ENCODE data around the gene PKN1. TPM values are rescaled to one million over a fixed set of nuclear protein-coding genes. Genes with fewer than 3 reads are reported as not detected.
"Not testable (repeated sequence)": the region's sequence is repeated elsewhere in the genome, so short reads cannot be mapped to it uniquely, and the experiment has no call there.

The PKN1 gene
- total RNA-seq, 1 donor from 2014 or later: 68.3 TPM

DNA sequence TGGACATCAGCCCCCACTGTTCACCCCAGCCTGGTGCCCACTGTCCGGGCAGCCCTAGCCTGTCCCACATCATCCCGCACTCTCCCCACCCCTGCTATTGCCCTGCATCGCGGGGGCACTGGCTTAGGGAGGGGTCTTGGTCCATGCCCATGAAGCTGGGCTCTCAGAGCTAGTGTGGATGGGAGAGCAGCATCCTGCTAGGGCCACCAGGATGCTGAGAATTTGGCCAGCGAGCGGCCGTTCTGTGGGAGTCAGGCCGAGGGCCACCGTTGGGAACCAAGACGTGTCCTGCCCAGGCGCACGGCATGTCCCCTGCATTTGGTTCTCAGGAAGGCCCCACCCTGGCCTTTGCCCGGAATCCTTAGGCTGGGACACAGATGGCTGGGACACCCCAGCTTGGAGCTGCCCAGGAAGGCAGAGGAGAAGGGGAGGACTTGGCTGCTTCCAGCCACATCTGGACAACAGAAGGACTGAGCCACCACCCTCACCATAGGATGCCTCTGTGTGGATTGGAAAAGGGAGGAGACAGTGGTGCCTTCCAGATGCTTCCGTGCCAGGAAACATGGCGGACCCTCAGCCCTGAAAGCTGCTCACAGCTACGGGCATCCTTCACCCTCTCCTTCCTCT, 37.3 kb upstream of the PKN1 start:
- DNase-seq (ENCODE audit: low read depth): no peak
- Mint-ChIP-seq H3K27me3 (ENCODE audit: low read depth, unreplicated experiment) (peaks cover 3% of the 10 kb centered on the region), H3K4me1 (ENCODE audit: low read depth, unreplicated experiment) (peaks cover 3% of the 10 kb centered on the region), H3K36me3 (ENCODE audit: low read depth, unreplicated experiment) (no peaks in the 10 kb centered on the region), H3K27ac (ENCODE audit: unreplicated experiment) (no peak overlapping the region), H3K9me3 (ENCODE audit: unreplicated experiment) (no peaks in the 10 kb centered on the region), H3K4me3 (ENCODE audit: unreplicated experiment) (no peak overlapping the region)
- H2AFZ ChIP-seq (ENCODE audit: low read depth, low read length): no peak overlapping the region
- no peak overlapping the region for H3K4me2 ChIP-seq (ENCODE audit: low read length)
- H4K20me1 ChIP-seq (ENCODE audit: insufficient read depth, low read length): no peaks in the 10 kb centered on the region
- no peak for TF ChIP-seq EZH2 (IDR thresholded peaks at IDR 0.05; ENCODE audit: insufficient read depth, low read length)
- TF ChIP-seq, protein P1, sequence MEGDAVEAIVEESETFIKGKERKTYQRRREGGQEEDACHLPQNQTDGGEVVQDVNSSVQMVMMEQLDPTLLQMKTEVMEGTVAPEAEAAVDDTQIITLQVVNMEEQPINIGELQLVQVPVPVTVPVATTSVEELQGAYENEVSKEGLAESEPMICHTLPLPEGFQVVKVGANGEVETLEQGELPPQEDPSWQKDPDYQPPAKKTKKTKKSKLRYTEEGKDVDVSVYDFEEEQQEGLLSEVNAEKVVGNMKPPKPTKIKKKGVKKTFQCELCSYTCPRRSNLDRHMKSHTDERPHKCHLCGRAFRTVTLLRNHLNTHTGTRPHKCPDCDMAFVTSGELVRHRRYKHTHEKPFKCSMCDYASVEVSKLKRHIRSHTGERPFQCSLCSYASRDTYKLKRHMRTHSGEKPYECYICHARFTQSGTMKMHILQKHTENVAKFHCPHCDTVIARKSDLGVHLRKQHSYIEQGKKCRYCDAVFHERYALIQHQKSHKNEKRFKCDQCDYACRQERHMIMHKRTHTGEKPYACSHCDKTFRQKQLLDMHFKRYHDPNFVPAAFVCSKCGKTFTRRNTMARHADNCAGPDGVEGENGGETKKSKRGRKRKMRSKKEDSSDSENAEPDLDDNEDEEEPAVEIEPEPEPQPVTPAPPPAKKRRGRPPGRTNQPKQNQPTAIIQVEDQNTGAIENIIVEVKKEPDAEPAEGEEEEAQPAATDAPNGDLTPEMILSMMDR (IDR thresholded peaks at IDR 0.05; ENCODE audit: insufficient read depth, low read depth, low read length): no peak
- H3K27me3 ChIP-seq (ENCODE audit: insufficient read depth, low read length): no peaks in the 10 kb centered on the region
- peaks cover 3% of the 10 kb centered on the region for H3K4me1 ChIP-seq (ENCODE audit: insufficient read depth, low read length)
- H3K4me3 ChIP-seq (ENCODE audit: insufficient read depth, low read depth, low read length): no peak overlapping the region
- H3K9ac ChIP-seq (ENCODE audit: low read length): no peak overlapping the region
- no peak for FAIRE-seq
- H3K9me3 ChIP-seq (ENCODE audit: insufficient read depth, low read depth, low read length): no peaks in the 10 kb centered on the region
- H3K27ac ChIP-seq (ENCODE audit: low read depth, low read length): no peak overlapping the region
- H3K79me2 ChIP-seq (ENCODE audit: insufficient read depth, low read length): no peaks in the 10 kb centered on the region
- H3K36me3 ChIP-seq (ENCODE audit: insufficient read depth, low read length): no peaks in the 10 kb centered on the region

DNA sequence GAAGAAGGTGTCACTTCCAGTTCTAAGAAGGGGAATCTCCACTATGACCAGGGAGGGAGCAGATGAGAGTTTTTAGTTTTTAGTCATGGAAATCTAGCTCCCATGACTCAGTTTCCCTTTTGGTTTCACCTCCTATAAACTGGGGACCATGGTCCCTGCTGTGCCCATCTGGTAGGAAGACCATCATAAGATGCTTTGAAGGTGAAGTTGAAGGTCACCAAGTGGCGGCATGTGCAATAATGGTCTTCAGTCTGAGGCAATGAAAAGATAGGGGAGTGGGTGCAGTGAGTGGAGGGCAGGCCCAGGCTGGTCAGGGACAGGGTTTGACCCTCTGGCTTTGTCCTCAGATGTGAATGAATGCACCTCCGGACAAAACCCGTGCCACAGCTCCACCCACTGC, 36.4 kb upstream of the PKN1 start:
- H3K36me3 ChIP-seq (ENCODE audit: insufficient read depth, low read length); H3K9me3 Mint-ChIP-seq (ENCODE audit: unreplicated experiment); H3K4me1 Mint-ChIP-seq (ENCODE audit: low read depth, unreplicated experiment); DNase-seq (ENCODE audit: low read depth); H3K4me3 ChIP-seq (ENCODE audit: insufficient read depth, low read depth, low read length); H3K9me3 ChIP-seq (ENCODE audit: insufficient read depth, low read depth, low read length); H2AFZ ChIP-seq (ENCODE audit: low read depth, low read length); H3K27me3 ChIP-seq (ENCODE audit: insufficient read depth, low read length); H3K27ac Mint-ChIP-seq (ENCODE audit: unreplicated experiment); H3K36me3 Mint-ChIP-seq (ENCODE audit: low read depth, unreplicated experiment); H3K4me2 ChIP-seq (ENCODE audit: low read length); H3K27me3 Mint-ChIP-seq (ENCODE audit: low read depth, unreplicated experiment); H4K20me1 ChIP-seq (ENCODE audit: insufficient read depth, low read length); H3K9ac ChIP-seq (ENCODE audit: low read length); H3K79me2 ChIP-seq (ENCODE audit: insufficient read depth, low read length); FAIRE-seq; H3K4me3 Mint-ChIP-seq (ENCODE audit: unreplicated experiment); H3K27ac ChIP-seq (ENCODE audit: low read depth, low read length): not testable (repeated sequence)
- peaks cover 11% of the 10 kb centered on the region for H3K4me1 ChIP-seq (ENCODE audit: insufficient read depth, low read length)

DNA sequence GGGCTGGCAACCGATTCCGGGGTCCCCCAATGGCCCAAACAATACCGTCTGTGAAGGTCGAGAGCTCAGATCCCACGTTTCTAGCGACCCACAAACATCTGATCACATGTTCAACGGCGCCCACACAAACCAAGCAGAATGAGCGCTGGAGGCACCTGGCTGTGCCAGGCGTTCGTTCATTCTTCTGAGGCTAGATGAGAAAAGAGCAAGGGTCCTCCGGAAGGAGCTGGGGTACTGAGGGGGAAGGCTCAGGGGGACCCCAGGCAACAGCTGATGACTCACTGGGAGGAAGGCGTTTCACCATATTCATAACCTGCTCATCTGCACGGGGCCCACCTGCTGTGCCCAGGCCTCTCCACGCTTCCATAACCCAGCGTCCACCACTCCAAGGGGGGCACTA, 35.9 kb upstream of the PKN1 start:
- not testable (repeated sequence) for H3K36me3 Mint-ChIP-seq (ENCODE audit: low read depth, unreplicated experiment); H3K36me3 ChIP-seq (ENCODE audit: insufficient read depth, low read length); FAIRE-seq; H3K27ac Mint-ChIP-seq (ENCODE audit: unreplicated experiment); H3K9me3 Mint-ChIP-seq (ENCODE audit: unreplicated experiment); H2AFZ ChIP-seq (ENCODE audit: low read depth, low read length); H3K27me3 ChIP-seq (ENCODE audit: insufficient read depth, low read length); H3K4me2 ChIP-seq (ENCODE audit: low read length); H3K79me2 ChIP-seq (ENCODE audit: insufficient read depth, low read length); DNase-seq (ENCODE audit: low read depth); H3K4me3 ChIP-seq (ENCODE audit: insufficient read depth, low read depth, low read length); H3K27ac ChIP-seq (ENCODE audit: low read depth, low read length); H3K27me3 Mint-ChIP-seq (ENCODE audit: low read depth, unreplicated experiment); H4K20me1 ChIP-seq (ENCODE audit: insufficient read depth, low read length); H3K9ac ChIP-seq (ENCODE audit: low read length); H3K4me3 Mint-ChIP-seq (ENCODE audit: unreplicated experiment); H3K9me3 ChIP-seq (ENCODE audit: insufficient read depth, low read depth, low read length); H3K4me1 Mint-ChIP-seq (ENCODE audit: low read depth, unreplicated experiment)
- H3K4me1 ChIP-seq (ENCODE audit: insufficient read depth, low read length): peaks cover 11% of the 10 kb centered on the region
